ENCODE results near the gene NFIC.

DNA sequence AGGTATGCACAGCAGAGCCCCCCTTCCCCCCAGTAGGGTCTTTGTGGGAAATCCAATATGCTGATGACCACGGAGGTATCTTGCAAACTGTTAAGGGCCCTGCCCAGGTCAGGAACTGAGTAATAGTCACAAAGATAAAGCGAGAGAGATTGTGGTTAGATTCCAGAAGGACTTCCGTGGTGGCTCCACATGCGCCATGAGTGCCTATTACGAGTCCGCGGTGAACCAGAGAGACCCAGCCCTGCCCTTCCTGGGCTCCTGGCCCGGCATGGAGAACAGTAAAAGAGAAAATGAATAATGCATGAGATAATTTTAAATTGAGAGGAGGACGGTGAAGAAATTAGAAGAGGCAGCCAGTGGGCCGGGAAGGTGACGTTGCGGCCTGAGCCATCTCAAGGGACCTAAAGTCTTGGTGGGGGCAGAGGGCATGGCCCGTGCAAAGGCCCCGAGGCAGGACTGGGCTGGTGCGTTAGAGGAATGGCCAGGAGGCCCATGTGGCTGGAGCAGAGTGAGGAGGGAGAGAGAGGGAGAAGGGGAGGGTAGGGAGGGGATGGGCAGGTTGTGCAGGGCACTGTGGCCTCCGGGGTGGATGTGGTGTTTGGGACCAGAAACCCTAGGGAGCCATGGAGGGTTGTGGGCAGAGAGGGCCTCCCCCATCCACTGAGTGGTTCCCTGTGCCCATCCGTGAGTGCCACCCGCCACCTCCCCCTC lies 46.6 kb upstream of the NFIC start:
- TF ChIP-seq, protein P1, sequence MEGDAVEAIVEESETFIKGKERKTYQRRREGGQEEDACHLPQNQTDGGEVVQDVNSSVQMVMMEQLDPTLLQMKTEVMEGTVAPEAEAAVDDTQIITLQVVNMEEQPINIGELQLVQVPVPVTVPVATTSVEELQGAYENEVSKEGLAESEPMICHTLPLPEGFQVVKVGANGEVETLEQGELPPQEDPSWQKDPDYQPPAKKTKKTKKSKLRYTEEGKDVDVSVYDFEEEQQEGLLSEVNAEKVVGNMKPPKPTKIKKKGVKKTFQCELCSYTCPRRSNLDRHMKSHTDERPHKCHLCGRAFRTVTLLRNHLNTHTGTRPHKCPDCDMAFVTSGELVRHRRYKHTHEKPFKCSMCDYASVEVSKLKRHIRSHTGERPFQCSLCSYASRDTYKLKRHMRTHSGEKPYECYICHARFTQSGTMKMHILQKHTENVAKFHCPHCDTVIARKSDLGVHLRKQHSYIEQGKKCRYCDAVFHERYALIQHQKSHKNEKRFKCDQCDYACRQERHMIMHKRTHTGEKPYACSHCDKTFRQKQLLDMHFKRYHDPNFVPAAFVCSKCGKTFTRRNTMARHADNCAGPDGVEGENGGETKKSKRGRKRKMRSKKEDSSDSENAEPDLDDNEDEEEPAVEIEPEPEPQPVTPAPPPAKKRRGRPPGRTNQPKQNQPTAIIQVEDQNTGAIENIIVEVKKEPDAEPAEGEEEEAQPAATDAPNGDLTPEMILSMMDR (IDR thresholded peaks at IDR 0.05), result no peak
- no peak for TF ChIP-seq POLR2A (IDR thresholded peaks at IDR 0.05)
